ENCODE results near the gene IL12A.

IL12A gene

GRCh38 chr3:160009525-160009924 is 20.9 kb downstream of the IL12A start:
- no peaks in the 10 kb centered on the region for H3K36me3 ChIP-seq
- H3K4me1 ChIP-seq (ENCODE audit: control insufficient read depth in 1 of 2, insufficient read depth in 1 of 2, low read depth in 1 of 2, low read length in 1 of 2) = no peaks in the 10 kb centered on the region
- H3K9me3 ChIP-seq = no peaks in the 10 kb centered on the region
- no peaks in the 10 kb centered on the region for H3K27me3 ChIP-seq
- TF ChIP-seq CTCF (IDR thresholded peaks at IDR 0.05) = no peak
- no peak overlapping the region for H3K27ac ChIP-seq
- no peak overlapping the region for H3K4me3 ChIP-seq (ENCODE audit: low read depth in 1 of 2, low read length in 1 of 2)

- TF ChIP-seq CTCF (IDR thresholded peaks at IDR 0.05) = no peak
- H3K4me1 ChIP-seq (ENCODE audit: control insufficient read depth in 1 of 2, insufficient read depth in 1 of 2, low read depth in 1 of 2, low read length in 1 of 2) = no peaks in the 10 kb centered on the region
These were observed 21.9 kb downstream of the IL12A start for GRCh38 chr3:160010578-160010977.

GRCh38 chr3:160012108-160012507 is 23.5 kb downstream of the IL12A start:
- no peak for TF ChIP-seq CTCF (IDR thresholded peaks at IDR 0.05)
- Histone ChIP-seq H3K27ac (no peak overlapping the region), H3K9me3 (no peaks in the 10 kb centered on the region), H3K27me3 (no peaks in the 10 kb centered on the region), H3K4me3 (ENCODE audit: low read depth in 1 of 2, low read length in 1 of 2) (no peak overlapping the region), H3K4me1 (ENCODE audit: control insufficient read depth in 1 of 2, insufficient read depth in 1 of 2, low read depth in 1 of 2, low read length in 1 of 2) (no peaks in the 10 kb centered on the region), H3K36me3 (no peaks in the 10 kb centered on the region)

More at GRCh38 chr3:160010578-160010977, 21.9 kb downstream of the IL12A start:
- Histone ChIP-seq H3K27ac (no peak overlapping the region), H3K27me3 (no peaks in the 10 kb centered on the region), H3K36me3 (no peaks in the 10 kb centered on the region), H3K4me3 (ENCODE audit: low read depth in 1 of 2, low read length in 1 of 2) (no peak overlapping the region), H3K9me3 (no peaks in the 10 kb centered on the region)

GRCh38 chr3:160016972-160017371 is 28.3 kb downstream of the IL12A start:
- H3K27ac ChIP-seq = no peak overlapping the region
- no peaks in the 10 kb centered on the region for H3K36me3 ChIP-seq
- H3K27me3 ChIP-seq = no peaks in the 10 kb centered on the region
- H3K9me3 ChIP-seq = no peaks in the 10 kb centered on the region
- H3K4me1 ChIP-seq (ENCODE audit: control insufficient read depth in 1 of 2, insufficient read depth in 1 of 2, low read depth in 1 of 2, low read length in 1 of 2) = no peaks in the 10 kb centered on the region
- no peak for TF ChIP-seq CTCF (IDR thresholded peaks at IDR 0.05)
- no peak overlapping the region for H3K4me3 ChIP-seq (ENCODE audit: low read depth in 1 of 2, low read length in 1 of 2)

- Histone ChIP-seq H3K4me3 (ENCODE audit: low read depth in 1 of 2, low read length in 1 of 2) (no peak overlapping the region), H3K4me1 (ENCODE audit: control insufficient read depth in 1 of 2, insufficient read depth in 1 of 2, low read depth in 1 of 2, low read length in 1 of 2) (no peaks in the 10 kb centered on the region), H3K36me3 (no peaks in the 10 kb centered on the region), H3K27ac (no peak overlapping the region), H3K9me3 (no peaks in the 10 kb centered on the region), H3K27me3 (no peaks in the 10 kb centered on the region)
- no peak for TF ChIP-seq CTCF (IDR thresholded peaks at IDR 0.05)
These were observed 30.3 kb downstream of the IL12A start for GRCh38 chr3:160018959-160019358.

Measured in neutrophil (primary cell).